ENCODE measurements around the gene TRIM2. TPM values are rescaled to one million over a fixed set of nuclear protein-coding genes. Genes with fewer than 3 reads are reported as not detected.

The TRIM2 gene
- polyA plus RNA-seq, 1 donor (not counting 4 experiments of a cell fraction or from before 2014, with no cell fraction given), result 10.6 TPM

- H4K20me1 ChIP-seq (ENCODE audit: control insufficient read depth, extremely low read depth, insufficient read depth, low read length), result no peaks in the 10 kb centered on the region
- no peaks in the 10 kb centered on the region for H3K9me1 ChIP-seq (ENCODE audit: control insufficient read depth, extremely low read depth, insufficient read depth, low read length)
Observed at GRCh38 chr4:153270361-153270760, 66.1 kb downstream of the TRIM2 start.

DNA sequence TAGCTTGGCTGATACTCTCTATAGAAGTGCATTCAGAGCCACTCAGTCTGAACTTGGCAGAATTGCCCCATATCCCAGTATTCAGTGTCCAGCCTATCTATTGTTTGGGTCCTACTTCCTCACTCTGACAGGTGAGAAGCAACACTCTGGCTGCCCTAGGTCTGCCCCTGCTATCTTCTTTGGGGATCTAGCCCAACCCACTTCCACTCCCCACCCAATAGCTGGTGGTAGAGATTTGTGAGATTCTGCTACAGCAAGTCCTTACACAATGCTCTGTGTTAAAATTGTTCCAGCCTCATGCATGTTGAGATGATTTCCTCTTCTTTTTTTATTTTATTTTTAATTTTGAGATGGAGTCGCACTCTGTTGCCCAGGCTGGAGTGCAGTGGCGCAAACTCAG lies 67.6 kb downstream of the TRIM2 start:
- Histone ChIP-seq H3K4me1 (ENCODE audit: control insufficient read depth, extremely low read depth, insufficient read depth, low read length) (no peaks in the 10 kb centered on the region), H3K9me3 (ENCODE audit: control insufficient read depth, low read depth, low read length) (no peaks in the 10 kb centered on the region), H2AFZ (ENCODE audit: control insufficient read depth, low read length) (no peak overlapping the region), H3K4me3 (ENCODE audit: control insufficient read depth in 2 of 3, extremely low read depth in 1 of 3, insufficient read depth in 2 of 3, low read depth in 1 of 3, low read length in 3 of 3) (no peak overlapping the region), H3K79me2 (ENCODE audit: control insufficient read depth, insufficient read depth, low read length) (no peaks in the 10 kb centered on the region), H3K36me3 (ENCODE audit: control insufficient read depth in 2 of 2, extremely low read depth in 1 of 2, insufficient read depth in 2 of 2, low read length in 2 of 2) (no peaks in the 10 kb centered on the region), H4K20me1 (ENCODE audit: control insufficient read depth, extremely low read depth, insufficient read depth, low read length) (no peaks in the 10 kb centered on the region), H3K4me2 (ENCODE audit: control insufficient read depth, extremely low read depth, insufficient read depth, low read depth, low read length) (no peak overlapping the region), H3K9me1 (ENCODE audit: control insufficient read depth, extremely low read depth, insufficient read depth, low read length) (peaks cover 2% of the 10 kb centered on the region), H3K9ac (ENCODE audit: control insufficient read depth, extremely low read depth, insufficient read depth, low read length) (no peak overlapping the region), H3K27ac (ENCODE audit: control insufficient read depth, insufficient read depth, low read length) (no peak overlapping the region), H3K27me3 (ENCODE audit: control insufficient read depth, extremely low read depth, insufficient read depth, low read length) (no peaks in the 10 kb centered on the region)
- DNase-seq (ENCODE audit: low read depth, low spot score) (no peak), FAIRE-seq (no peak)
- TF ChIP-seq, protein P1, sequence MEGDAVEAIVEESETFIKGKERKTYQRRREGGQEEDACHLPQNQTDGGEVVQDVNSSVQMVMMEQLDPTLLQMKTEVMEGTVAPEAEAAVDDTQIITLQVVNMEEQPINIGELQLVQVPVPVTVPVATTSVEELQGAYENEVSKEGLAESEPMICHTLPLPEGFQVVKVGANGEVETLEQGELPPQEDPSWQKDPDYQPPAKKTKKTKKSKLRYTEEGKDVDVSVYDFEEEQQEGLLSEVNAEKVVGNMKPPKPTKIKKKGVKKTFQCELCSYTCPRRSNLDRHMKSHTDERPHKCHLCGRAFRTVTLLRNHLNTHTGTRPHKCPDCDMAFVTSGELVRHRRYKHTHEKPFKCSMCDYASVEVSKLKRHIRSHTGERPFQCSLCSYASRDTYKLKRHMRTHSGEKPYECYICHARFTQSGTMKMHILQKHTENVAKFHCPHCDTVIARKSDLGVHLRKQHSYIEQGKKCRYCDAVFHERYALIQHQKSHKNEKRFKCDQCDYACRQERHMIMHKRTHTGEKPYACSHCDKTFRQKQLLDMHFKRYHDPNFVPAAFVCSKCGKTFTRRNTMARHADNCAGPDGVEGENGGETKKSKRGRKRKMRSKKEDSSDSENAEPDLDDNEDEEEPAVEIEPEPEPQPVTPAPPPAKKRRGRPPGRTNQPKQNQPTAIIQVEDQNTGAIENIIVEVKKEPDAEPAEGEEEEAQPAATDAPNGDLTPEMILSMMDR (optimal IDR thresholded peaks at IDR 0.05 in 1 of 3, IDR thresholded peaks at IDR 0.05 in 1 of 3, conservative IDR thresholded peaks at IDR 0.05 in 1 of 3; ENCODE audit: extremely low read depth in 1 of 3, insufficient read depth in 2 of 3, low read length in 3 of 3), result no peak
- no peak for TF ChIP-seq EZH2 (IDR thresholded peaks at IDR 0.05; ENCODE audit: low read length)
- dilution Hi-C loops (cut with MboI; ENCODE audit: extremely low pct_ligation_motif_present, low sequenced_read_pairs), result no loop called here

More at GRCh38 chr4:153270361-153270760, 66.1 kb downstream of the TRIM2 start:
- Histone ChIP-seq H2AFZ (ENCODE audit: control insufficient read depth, low read length) (no peak overlapping the region), H3K79me2 (ENCODE audit: control insufficient read depth, insufficient read depth, low read length) (no peaks in the 10 kb centered on the region), H3K36me3 (ENCODE audit: control insufficient read depth in 2 of 2, extremely low read depth in 1 of 2, insufficient read depth in 2 of 2, low read length in 2 of 2) (no peaks in the 10 kb centered on the region), H3K4me3 (ENCODE audit: control insufficient read depth in 2 of 3, extremely low read depth in 1 of 3, insufficient read depth in 2 of 3, low read depth in 1 of 3, low read length in 3 of 3) (no peak overlapping the region), H3K9ac (ENCODE audit: control insufficient read depth, extremely low read depth, insufficient read depth, low read length) (no peak overlapping the region), H3K4me1 (ENCODE audit: control insufficient read depth, extremely low read depth, insufficient read depth, low read length) (no peaks in the 10 kb centered on the region), H3K27me3 (ENCODE audit: control insufficient read depth, extremely low read depth, insufficient read depth, low read length) (no peaks in the 10 kb centered on the region), H3K27ac (ENCODE audit: control insufficient read depth, insufficient read depth, low read length) (no peak overlapping the region), H3K4me2 (ENCODE audit: control insufficient read depth, extremely low read depth, insufficient read depth, low read depth, low read length) (no peak overlapping the region), H3K9me3 (ENCODE audit: control insufficient read depth, low read depth, low read length) (no peaks in the 10 kb centered on the region)
- FAIRE-seq (no peak), DNase-seq (ENCODE audit: low read depth, low spot score) (no peak)
- dilution Hi-C loops (cut with MboI; ENCODE audit: extremely low pct_ligation_motif_present, low sequenced_read_pairs), result no loop called here
- no peak for TF ChIP-seq EZH2 (IDR thresholded peaks at IDR 0.05; ENCODE audit: low read length)
- TF ChIP-seq, protein P1 (optimal IDR thresholded peaks at IDR 0.05 in 1 of 3, IDR thresholded peaks at IDR 0.05 in 1 of 3, conservative IDR thresholded peaks at IDR 0.05 in 1 of 3; ENCODE audit: extremely low read depth in 1 of 3, insufficient read depth in 2 of 3, low read length in 3 of 3), result no peak
